ENCODE measurements around the gene SATB2. TPM values are rescaled to one million over a fixed set of nuclear protein-coding genes. Genes with fewer than 3 reads are reported as not detected.

SATB2 gene
- 7.4 TPM for total RNA-seq

GRCh38 chr2:199457147-199458008 is at the start of gene SATB2:
Gene SATB2 (minus strand): TSS chr2:199457939. CDS start chr2:199456037, 1,902 bp downstream.
- H3K36me3 ChIP-seq: no peaks in the 10 kb centered on the region
- H3K4me1 ChIP-seq: peaks cover 39% of the 10 kb centered on the region
- peak within 1 kb of the TSS; percentile 80 for H3K27ac ChIP-seq
- peak within 1 kb of the TSS; percentile 89 to 91 for H3K4me3 ChIP-seq
- no peak for DNase-seq (ENCODE audit: extremely low spot score in 2 of 2)
- intact Hi-C loops (cut with DNase I): no loop called here
- H3K27me3 ChIP-seq: no peaks in the 10 kb centered on the region
- TF ChIP-seq POLR2A (IDR thresholded peaks at IDR 0.05) (no peak), POLR2AphosphoS5 (IDR thresholded peaks at IDR 0.05; ENCODE audit: insufficient read depth in 1 of 2, low read depth in 1 of 2) (peak in 1 of 2 donors; percentile 30)
- no peaks in the 10 kb centered on the region for H3K9me3 ChIP-seq

- H3K27ac ChIP-seq: no peak overlapping the region
- no peak for DNase-seq (ENCODE audit: extremely low spot score in 2 of 2)
- no peaks in the 10 kb centered on the region for H3K4me1 ChIP-seq
- H3K36me3 ChIP-seq: no peaks in the 10 kb centered on the region
- intact Hi-C loops (cut with DNase I): no loop called here
- no peaks in the 10 kb centered on the region for H3K27me3 ChIP-seq
- no peak for TF ChIP-seq POLR2A (IDR thresholded peaks at IDR 0.05)
- no peak for TF ChIP-seq POLR2AphosphoS5 (IDR thresholded peaks at IDR 0.05; ENCODE audit: insufficient read depth in 1 of 2, low read depth in 1 of 2)
- no peak for TF ChIP-seq CTCF (IDR thresholded peaks at IDR 0.05)
- H3K4me3 ChIP-seq: no peak overlapping the region
- no peaks in the 10 kb centered on the region for H3K9me3 ChIP-seq
These were observed 48.1 kb upstream of the SATB2 start for GRCh38 chr2:199505755-199506403.

GRCh38 chr2:199503148-199503547 is 45.4 kb upstream of the SATB2 start:
- TF ChIP-seq POLR2AphosphoS5 (IDR thresholded peaks at IDR 0.05; ENCODE audit: insufficient read depth in 1 of 2, low read depth in 1 of 2) (no peak), CTCF (IDR thresholded peaks at IDR 0.05) (no peak), POLR2A (IDR thresholded peaks at IDR 0.05) (no peak)
- Histone ChIP-seq H3K27me3 (no peaks in the 10 kb centered on the region), H3K27ac (no peak overlapping the region), H3K9me3 (no peaks in the 10 kb centered on the region), H3K36me3 (no peaks in the 10 kb centered on the region), H3K4me1 (no peaks in the 10 kb centered on the region), H3K4me3 (no peak overlapping the region)
- intact Hi-C loops (cut with DNase I): no loop called here
- DNase-seq (ENCODE audit: extremely low spot score in 2 of 2): no peak

GRCh38 chr2:199499005-199499404 is 41.3 kb upstream of the SATB2 start:
- no peaks in the 10 kb centered on the region for H3K27me3 ChIP-seq
- no peak overlapping the region for H3K27ac ChIP-seq
- TF ChIP-seq POLR2A (IDR thresholded peaks at IDR 0.05): no peak
- TF ChIP-seq POLR2AphosphoS5 (IDR thresholded peaks at IDR 0.05; ENCODE audit: insufficient read depth in 1 of 2, low read depth in 1 of 2): no peak
- TF ChIP-seq CTCF (IDR thresholded peaks at IDR 0.05): no peak
- H3K4me3 ChIP-seq: no peak overlapping the region
- H3K4me1 ChIP-seq: no peaks in the 10 kb centered on the region
- intact Hi-C loops (cut with DNase I): no loop called here
- no peaks in the 10 kb centered on the region for H3K9me3 ChIP-seq
- no peaks in the 10 kb centered on the region for H3K36me3 ChIP-seq
- DNase-seq (ENCODE audit: extremely low spot score in 2 of 2): no peak

GRCh38 chr2:199495147-199495546 is 37.4 kb upstream of the SATB2 start:
- no peak for TF ChIP-seq POLR2AphosphoS5 (IDR thresholded peaks at IDR 0.05; ENCODE audit: insufficient read depth in 1 of 2, low read depth in 1 of 2)
- TF ChIP-seq POLR2A (IDR thresholded peaks at IDR 0.05): no peak
- TF ChIP-seq CTCF (IDR thresholded peaks at IDR 0.05): no peak
- intact Hi-C loops (cut with DNase I): no loop called here
- Histone ChIP-seq H3K9me3 (no peaks in the 10 kb centered on the region), H3K4me1 (no peaks in the 10 kb centered on the region), H3K36me3 (no peaks in the 10 kb centered on the region), H3K4me3 (no peak overlapping the region), H3K27me3 (no peaks in the 10 kb centered on the region), H3K27ac (no peak overlapping the region)
- no peak for DNase-seq (ENCODE audit: extremely low spot score in 2 of 2)
